HCEC 1CT (cell line): ENCODE measurements around the gene PDE12.
"Not testable (repeated sequence)": the region's sequence is repeated elsewhere in the genome, so short reads cannot be mapped to it uniquely, and the experiment has no call there.

Experiments
- DNase-seq: peaks from one replicate; pipeline ENCODE4 v3.0.0-alpha.2; 2017

The PDE12 gene

DNA sequence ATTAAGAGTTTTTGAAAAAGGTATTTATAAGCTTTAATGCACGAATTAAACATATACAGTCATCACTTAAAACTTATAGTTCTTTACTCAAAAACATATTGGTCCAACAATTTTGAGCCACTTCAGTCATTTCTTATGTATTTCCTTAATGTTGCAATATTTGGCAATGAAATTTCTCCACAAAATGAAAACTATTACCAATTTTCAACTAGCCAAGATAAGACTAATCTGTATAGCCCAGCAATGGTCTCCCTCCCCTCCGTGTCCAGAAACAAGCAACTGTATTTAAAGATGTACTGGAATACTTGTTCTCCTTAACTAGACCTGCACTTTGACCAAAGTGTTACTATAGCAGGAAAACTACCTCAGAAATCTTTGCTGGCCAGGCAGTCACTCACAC, 31.8 kb downstream of the PDE12 start:
- DNase-seq: no peak

GRCh38 chr3:57592306-57592705, 36.2 kb downstream of the PDE12 start:
- no peak for DNase-seq

GRCh38 chr3:57594144-57594543, 38.1 kb downstream of the PDE12 start:
- no peak for DNase-seq

- DNase-seq: no peak
Observed at GRCh38 chr3:57594576-57594975, 38.5 kb downstream of the PDE12 start.

DNA sequence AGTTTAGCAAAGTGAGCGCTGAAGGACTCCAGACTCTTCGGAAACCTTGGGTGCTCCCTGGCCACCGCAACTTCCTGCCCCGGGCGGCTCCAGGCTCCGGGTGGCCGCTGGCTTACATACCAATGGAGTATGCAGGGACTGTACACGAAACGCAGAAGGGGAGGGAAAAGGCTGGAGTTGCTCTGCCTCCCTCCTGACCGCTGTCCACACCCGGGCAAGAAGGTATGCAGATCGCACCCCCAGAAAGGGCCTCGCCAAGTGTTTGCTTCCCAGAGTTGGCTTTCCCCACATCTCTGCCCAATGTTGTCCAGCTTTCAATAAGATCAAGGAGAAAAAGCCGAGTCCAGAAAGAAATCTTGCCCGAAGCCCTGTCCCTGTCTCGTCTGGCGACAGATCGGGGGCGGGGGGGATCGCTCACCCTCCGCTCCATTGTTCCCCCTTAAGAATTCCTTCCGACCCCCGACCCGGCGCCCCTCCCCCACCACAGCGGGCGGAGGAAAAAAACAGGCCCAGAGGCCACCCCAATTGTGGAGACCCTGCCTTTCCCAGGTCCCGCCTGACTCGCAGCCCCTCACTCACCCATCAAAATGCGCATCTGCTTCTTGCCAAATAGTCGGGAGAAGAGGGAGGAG, 40.5 kb downstream of the PDE12 start:
- peak; percentile 92 for DNase-seq

DNA sequence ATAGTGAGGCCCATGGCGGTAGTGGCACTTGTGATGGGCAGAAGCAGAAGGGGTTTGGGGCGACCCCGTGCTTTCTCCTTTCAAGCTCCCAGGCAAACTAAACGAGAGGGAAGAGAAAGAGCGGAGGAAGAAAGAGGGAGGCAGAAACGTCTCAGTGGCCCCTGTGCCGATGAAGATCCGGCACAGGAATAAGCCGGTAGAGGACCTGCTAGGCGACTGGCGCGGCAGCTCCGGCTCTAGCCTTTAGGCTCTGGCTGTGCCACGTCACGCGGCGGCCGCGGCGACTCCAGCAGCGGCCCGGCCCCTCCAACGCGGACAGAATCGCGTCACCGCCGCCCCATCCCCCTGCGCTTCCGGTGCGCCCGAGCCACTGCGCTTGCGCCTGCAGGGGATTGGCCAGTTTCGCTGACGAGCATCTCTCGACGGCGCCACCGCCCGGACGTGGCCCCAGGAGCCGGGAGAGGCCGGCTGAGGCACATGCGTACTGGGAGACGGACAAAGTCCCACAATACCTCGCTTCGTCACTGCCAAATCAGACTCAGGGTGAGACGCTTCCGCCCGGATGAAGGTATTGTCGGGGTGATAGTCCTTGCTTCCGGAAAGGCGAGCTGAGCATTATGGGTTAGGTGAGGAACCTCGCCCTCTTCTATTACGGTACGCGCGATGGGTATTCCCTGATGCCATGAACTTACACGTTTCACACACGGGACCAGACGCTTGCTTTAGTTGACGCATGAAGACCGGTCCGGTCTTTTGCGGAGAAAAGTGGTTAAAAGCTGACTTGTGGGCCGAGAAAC, 41.3 kb downstream of the PDE12 start, which contains the start of gene ARF4:
Gene ARF4, minus strand, starts transcription at position 218 of the 797 bp plus-strand sequence. Its CDS starts 204 bp downstream, at position 14.
- DNase-seq: peak; percentile 100

DNA sequence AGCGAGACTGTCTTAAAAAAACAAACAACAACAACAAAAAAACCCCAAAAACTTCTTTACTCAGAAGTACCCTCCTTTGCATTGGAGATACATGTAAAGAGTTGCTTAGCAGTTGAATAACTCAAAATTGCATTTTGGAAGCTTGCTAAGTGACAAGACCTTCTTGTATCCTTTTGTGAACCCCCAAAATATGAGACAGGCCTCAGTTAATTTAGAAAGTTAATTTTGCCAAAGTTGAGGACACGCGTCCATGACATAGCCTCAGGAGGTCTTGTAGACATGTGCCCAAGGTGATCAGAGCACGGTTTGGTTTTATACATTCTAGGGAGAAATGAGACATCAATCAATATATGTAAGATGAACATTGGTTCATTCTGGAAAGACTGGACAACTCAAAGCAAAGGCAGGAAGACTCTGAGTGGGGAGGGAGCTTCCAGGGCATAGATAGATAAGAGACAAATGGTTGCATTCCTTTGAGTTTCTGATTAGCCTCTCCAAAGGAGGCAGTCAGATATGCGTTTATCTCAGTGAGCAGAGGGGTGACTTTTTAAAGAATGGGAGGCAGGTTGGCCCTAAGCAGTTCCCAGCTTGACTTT, 42.8 kb downstream of the PDE12 start:
- no peak for DNase-seq

DNA sequence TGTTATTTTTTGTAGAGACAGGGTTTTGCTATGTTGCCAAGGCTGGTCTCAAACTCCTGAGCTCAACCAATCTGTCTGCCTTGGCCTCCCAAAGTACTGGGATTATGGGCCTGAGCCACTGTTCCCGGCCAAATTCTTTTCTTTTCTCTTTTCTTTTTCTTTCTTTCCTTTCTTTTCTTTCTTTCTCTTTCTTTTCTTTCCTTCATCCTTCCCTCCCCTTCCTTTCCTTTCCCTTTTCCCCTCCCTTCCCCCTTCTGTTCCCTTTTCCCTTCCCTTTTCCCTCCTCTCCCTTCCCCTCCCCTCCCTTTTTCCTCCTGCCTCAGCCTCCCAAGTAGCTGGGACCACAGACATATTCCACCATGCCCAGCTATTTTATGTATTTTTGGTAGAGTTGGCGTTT, 44.1 kb downstream of the PDE12 start:
- no peak for DNase-seq

- no peak for DNase-seq
Observed at GRCh38 chr3:57604971-57605370, 48.9 kb downstream of the PDE12 start.

DNA sequence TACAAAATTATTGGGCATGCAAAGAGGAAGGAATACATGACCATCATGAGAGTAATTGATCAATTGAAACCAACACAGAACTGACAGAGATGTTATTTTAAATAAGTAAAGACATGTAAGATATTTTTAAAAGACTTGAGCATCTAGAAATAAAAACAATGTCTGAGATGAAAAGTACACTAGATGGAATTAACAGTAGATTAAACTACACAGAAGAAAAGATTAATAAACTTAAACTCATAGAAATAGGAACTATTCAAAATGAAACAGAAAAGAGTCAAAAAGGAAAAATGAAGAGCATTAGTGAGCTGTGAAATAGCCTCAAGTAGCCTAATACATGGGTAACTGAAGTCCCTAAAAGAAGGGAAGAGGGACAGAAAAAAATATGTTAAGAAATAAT, 49.6 kb downstream of the PDE12 start:
- no peak for DNase-seq

DNA sequence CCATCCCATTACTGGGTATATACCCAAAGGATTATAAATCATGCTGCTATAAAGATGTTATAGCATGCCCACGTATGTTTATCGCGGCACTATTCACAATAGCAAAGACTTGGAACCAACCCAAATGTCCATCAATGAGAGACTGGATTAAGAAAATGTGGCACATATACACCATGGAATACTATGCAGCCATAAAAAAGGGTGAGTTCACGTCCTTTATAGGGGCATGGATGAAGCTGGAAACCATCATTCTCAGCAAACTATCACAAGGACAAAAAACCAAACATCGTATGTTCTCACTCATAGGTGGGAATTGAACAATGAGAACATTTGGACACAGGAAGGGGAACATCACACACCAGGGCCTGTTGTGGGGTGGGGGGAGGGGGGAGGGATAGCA, 55.8 kb downstream of the PDE12 start:
- DNase-seq: not testable (repeated sequence)

DNA sequence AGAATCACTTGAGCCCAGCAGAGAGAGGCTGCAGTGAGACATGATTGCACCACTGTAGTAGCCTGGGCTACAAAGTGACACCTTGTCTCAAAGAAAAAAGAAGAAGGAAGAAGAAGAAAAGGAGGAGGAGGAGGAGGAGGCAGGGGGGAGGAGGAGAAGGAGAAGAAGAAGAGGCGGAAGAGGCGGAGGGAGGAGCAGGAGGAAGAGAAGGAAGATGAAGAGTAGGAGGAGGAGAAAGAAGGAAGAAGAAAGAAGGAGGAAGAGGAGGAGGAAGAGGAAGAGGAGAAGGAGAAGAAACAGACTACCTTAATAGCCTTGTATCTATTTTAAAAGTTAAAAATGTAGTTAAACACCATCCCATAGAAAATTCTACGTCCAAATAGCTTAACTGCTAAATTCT, 60.2 kb downstream of the PDE12 start:
- no peak for DNase-seq
